B cell (primary cell): Measurements from ENCODE around the gene DDAH1. TPM values are rescaled to one million over a fixed set of nuclear protein-coding genes. Genes with fewer than 3 reads are reported as not detected.

Source experiments
- ATAC-seq: fragments of 200-7000 bp; cut with Tn5 transposase; one replicate; pipeline ENCODE4 v1.10.0; 2021; ENCODE audit warnings: low read depth, mild to moderate bottlenecking, moderate number of reproducible peaks, moderate library complexity
- CTCF ChIA-PET: fragments of 350-600 bp; sonication (Branson Sonifier 250); formaldehyde crosslinking; loops from one replicate; lab custom pipeline; 2021; ENCODE audit warnings: antibody characterized with exemption, inconsistent platforms; lab: Charles Lee
- POLR2A ChIA-PET: fragments of 350-600 bp; sonication (Branson Sonifier 250); formaldehyde crosslinking; loops from one replicate; lab custom pipeline; 2021; ENCODE audit warnings: antibody characterized with exemption; lab: Charles Lee
- DNase-seq: peaks from one replicate; pipeline ENCODE4 v3.0.0; 2013
- H2AFZ ChIP-seq: 2 replicates; pipeline ENCODE4 v1.6.1; 2012; ENCODE audit warnings: mild to moderate bottlenecking, low read depth, low read length; ENCODE audit not compliant: insufficient read depth, poor library complexity, severe bottlenecking
- H3K27ac ChIP-seq, 2 donors: 1 replicate in 1 of 2; 2 replicates in 1 of 2; pipeline ENCODE4 v1.5.1; 2012 to 2013; ENCODE audit warnings: low read length in 2 of 2, mild to moderate bottlenecking in 2 of 2, moderate library complexity in 1 of 2
- H3K27me3 ChIP-seq, 4 experiments: fragments of 200-600 bp in 1 of 4; sonication (generic) in 1 of 4; replicated peaks in 1 of 4; 1 replicate in 2 of 4; 2 replicates in 2 of 4; pipeline versions ENCODE4 v1.6.1 to v1.7.0; 2013 to 2016; ENCODE audit warnings: low read length in 3 of 4, mild to moderate bottlenecking in 2 of 4, mixed read lengths in 1 of 4, moderate library complexity in 1 of 4; ENCODE audit not compliant: insufficient read depth in 4 of 4, control insufficient read depth in 3 of 4; ENCODE audit errors: control extremely low read depth in 1 of 4
- H3K36me3 ChIP-seq, 2 experiments: replicated peaks in 1 of 2; 1 replicate in 1 of 2; 2 replicates in 1 of 2; pipeline versions ENCODE4 v1.6.1 to v1.7.1; 2013; ENCODE audit warnings: low read length in 1 of 2; ENCODE audit not compliant: insufficient read depth in 2 of 2, control insufficient read depth in 1 of 2; ENCODE audit errors: control extremely low read depth in 1 of 2, extremely low read depth in 1 of 2
- H3K4me1 ChIP-seq, 2 donors: fragments of 200-600 bp in 1 of 2; sonication (generic) in 1 of 2; 1 replicate in 1 of 2; 2 replicates in 1 of 2; pipeline versions ENCODE4 v1.5.1 to v1.6.1; 2013 to 2017; ENCODE audit warnings: low read length in 2 of 2; ENCODE audit not compliant: control insufficient read depth in 2 of 2, insufficient read depth in 2 of 2
- H3K4me2 ChIP-seq: replicated peaks from 2 replicates; pipeline ENCODE3; 2012; ENCODE audit warnings: mild to moderate bottlenecking, low read depth, low read length; ENCODE audit not compliant: poor library complexity, severe bottlenecking
- H3K4me3 ChIP-seq, 5 experiments: fragments of 200-600 bp in 1 of 5; sonication (generic) in 1 of 5; 1 replicate in 3 of 5; 2 replicates in 2 of 5; pipeline versions ENCODE4 v1.5.1 to v1.7.0; 2011 to 2016; ENCODE audit warnings: low read length in 4 of 5, mild to moderate bottlenecking in 4 of 5, low read depth in 2 of 5, control low read depth in 1 of 5, moderate library complexity in 1 of 5; ENCODE audit not compliant: insufficient read depth in 1 of 5; ENCODE audit errors: control extremely low read depth in 1 of 5, extremely low read depth in 1 of 5
- H3K79me2 ChIP-seq: fragments of 200-600 bp; sonication (generic); one replicate; pipeline ENCODE4 v1.6.0; 2016; ENCODE audit warnings: low read length; ENCODE audit not compliant: control insufficient read depth, insufficient read depth
- H3K9ac ChIP-seq: fragments of 200-600 bp; sonication (generic); 2 replicates; pipeline ENCODE4 v1.6.1; 2017; ENCODE audit warnings: mild to moderate bottlenecking, low read length, moderate library complexity
- H3K9me3 ChIP-seq, 3 donors: one replicate each; pipeline versions ENCODE4 v1.6.1 to v1.7.1; 2013; ENCODE audit warnings: low read length in 2 of 3; ENCODE audit not compliant: control insufficient read depth in 2 of 3, insufficient read depth in 1 of 3; ENCODE audit errors: control extremely low read depth in 1 of 3
- H4K20me1 ChIP-seq: 2 replicates; pipeline ENCODE4 v1.6.0; 2012; ENCODE audit warnings: mild to moderate bottlenecking, low read length; ENCODE audit not compliant: insufficient read depth, control insufficient read depth, poor library complexity, severe bottlenecking
- H3K27ac Mint-ChIP-seq: one replicate; pipeline ENCODE4 v1.8.0; 2021; ENCODE audit warnings: mixed read lengths
- H3K27me3 Mint-ChIP-seq: one replicate; pipeline ENCODE4 v1.8.0; 2021; ENCODE audit warnings: mixed read lengths
- H3K4me1 Mint-ChIP-seq: one replicate; pipeline ENCODE4 v1.8.0; 2021; ENCODE audit warnings: mixed read lengths
- H3K4me3 Mint-ChIP-seq: one replicate; pipeline ENCODE4 v1.8.0; 2021; ENCODE audit warnings: mixed read lengths
- H3K9me3 Mint-ChIP-seq: one replicate; pipeline ENCODE4 v1.8.0; 2022; ENCODE audit warnings: mixed read lengths; ENCODE audit not compliant: insufficient read depth
- EZH2 ChIP-seq: IDR thresholded peaks from 2 replicates; pipeline ENCODE4 v1.6.1; 2012; ENCODE audit warnings: borderline replicate concordance, low read depth, mild to moderate bottlenecking, moderate library complexity, low read length; ENCODE audit not compliant: insufficient read depth, poor library complexity, severe bottlenecking
- WGBS: methylation state at CpG from one replicate; pipeline ENCODE4 v1.1.5; 2013; ENCODE audit warnings: missing lambda C conversion rate; ENCODE audit not compliant: insufficient coverage; 5-methylcytosine and 5-hydroxymethylcytosine counted together
- intact Hi-C: fragments of 100-400 bp; cut with micrococcal nuclease; formaldehyde crosslinking; loops from one replicate; pipeline ENCODE4 v1.10.0; 2022
- polyA plus RNA-seq: library from polyadenylated mRNA; depleted of rRNA; stranded (reverse); fragments of >200 nt; gene quantifications from 2 replicates; pipeline ENCODE4 v1.2.3, GENCODE V29; 2012
- total RNA-seq, 2 donors: library from RNA; stranded (reverse); fragments of 120-200 nt in 1 of 2; gene quantifications; 1 replicate in 1 of 2; 2 replicates in 1 of 2; pipeline versions ENCODE4 v1.2.3 to v1.2.4, GENCODE V29; 2013 to 2022
- TF ChIP-seq, protein P1 (sequence below): fragments of 200-600 bp; IDR thresholded peaks from one replicate; pipeline ENCODE4 v1.8.0; 2022; ENCODE audit warnings: antibody characterized with exemption, mild to moderate bottlenecking

The DDAH1 gene
- total and polyA plus RNA-seq, 2 donors (not counting 1 experiment from before 2014, with no cell fraction given): 0.04 TPM; not detected in 1

- H3K4me1 Mint-ChIP-seq: no peaks in the 10 kb centered on the region
- H3K9me3 ChIP-seq: no peaks in the 10 kb centered on the region
- TF ChIP-seq EZH2: no peak
- TF ChIP-seq, protein P1, sequence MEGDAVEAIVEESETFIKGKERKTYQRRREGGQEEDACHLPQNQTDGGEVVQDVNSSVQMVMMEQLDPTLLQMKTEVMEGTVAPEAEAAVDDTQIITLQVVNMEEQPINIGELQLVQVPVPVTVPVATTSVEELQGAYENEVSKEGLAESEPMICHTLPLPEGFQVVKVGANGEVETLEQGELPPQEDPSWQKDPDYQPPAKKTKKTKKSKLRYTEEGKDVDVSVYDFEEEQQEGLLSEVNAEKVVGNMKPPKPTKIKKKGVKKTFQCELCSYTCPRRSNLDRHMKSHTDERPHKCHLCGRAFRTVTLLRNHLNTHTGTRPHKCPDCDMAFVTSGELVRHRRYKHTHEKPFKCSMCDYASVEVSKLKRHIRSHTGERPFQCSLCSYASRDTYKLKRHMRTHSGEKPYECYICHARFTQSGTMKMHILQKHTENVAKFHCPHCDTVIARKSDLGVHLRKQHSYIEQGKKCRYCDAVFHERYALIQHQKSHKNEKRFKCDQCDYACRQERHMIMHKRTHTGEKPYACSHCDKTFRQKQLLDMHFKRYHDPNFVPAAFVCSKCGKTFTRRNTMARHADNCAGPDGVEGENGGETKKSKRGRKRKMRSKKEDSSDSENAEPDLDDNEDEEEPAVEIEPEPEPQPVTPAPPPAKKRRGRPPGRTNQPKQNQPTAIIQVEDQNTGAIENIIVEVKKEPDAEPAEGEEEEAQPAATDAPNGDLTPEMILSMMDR: no peak
- no peak overlapping the region for H3K27ac Mint-ChIP-seq
- H3K27me3 Mint-ChIP-seq: no peaks in the 10 kb centered on the region
- H3K4me1 ChIP-seq: no peaks in the 10 kb centered on the region
- POLR2A ChIA-PET: no interaction called here
- H3K4me3 ChIP-seq: no peak overlapping the region
- no peaks in the 10 kb centered on the region for H4K20me1 ChIP-seq
- DNase-seq: no peak
- H3K9me3 Mint-ChIP-seq: peaks cover 2% of the 10 kb centered on the region
- H3K4me3 Mint-ChIP-seq: no peak overlapping the region
- H3K27me3 ChIP-seq: no peaks in the 10 kb centered on the region
- no peak overlapping the region for H3K4me2 ChIP-seq
- no peaks in the 10 kb centered on the region for H3K79me2 ChIP-seq
- WGBS: 83% methylated on average over 1 of the region's 2 CpGs
- no peak for ATAC-seq
- H3K9ac ChIP-seq: no peak overlapping the region
- no peaks in the 10 kb centered on the region for H3K36me3 ChIP-seq
- H3K27ac ChIP-seq: no peak overlapping the region
- H2AFZ ChIP-seq: no peak overlapping the region
- intact Hi-C loops: no loop called here
- CTCF ChIA-PET: no interaction called here
Observed at GRCh38 chr1:85438353-85438752, 26.6 kb downstream of the DDAH1 start.

- no peaks in the 10 kb centered on the region for H4K20me1 ChIP-seq
- ATAC-seq (no peak), DNase-seq (no peak)
- ChIA-PET CTCF (no interaction called here), POLR2A (no interaction called here)
- H3K9me3 ChIP-seq: no peaks in the 10 kb centered on the region
- H3K36me3 ChIP-seq: no peaks in the 10 kb centered on the region
- no peak overlapping the region for H3K4me2 ChIP-seq
- no peak for TF ChIP-seq EZH2
- TF ChIP-seq, protein P1: no peak
- WGBS: 100% methylated on average over 1 of the region's 3 CpGs
- H3K27me3 Mint-ChIP-seq: no peaks in the 10 kb centered on the region
- H3K79me2 ChIP-seq: no peaks in the 10 kb centered on the region
- H3K27me3 ChIP-seq: no peaks in the 10 kb centered on the region
- H3K27ac Mint-ChIP-seq: no peak overlapping the region
- intact Hi-C loops: no loop called here
- H3K27ac ChIP-seq: no peak overlapping the region
- no peak overlapping the region for H3K4me3 Mint-ChIP-seq
- no peak overlapping the region for H3K4me3 ChIP-seq
- H3K4me1 ChIP-seq: no peaks in the 10 kb centered on the region
- peaks cover 2% of the 10 kb centered on the region for H3K9me3 Mint-ChIP-seq
- H2AFZ ChIP-seq: no peak overlapping the region
- H3K4me1 Mint-ChIP-seq: no peaks in the 10 kb centered on the region
- H3K9ac ChIP-seq: no peak overlapping the region
Observed at GRCh38 chr1:85437139-85437538, 27.8 kb downstream of the DDAH1 start.
